HG02642 (cell line): ENCODE measurements around the gene DCLK3.

Experiments
- ATAC-seq: cut with Tn5 transposase; IDR thresholded peaks from one replicate; pipeline ENCODE4 v1.9.1; 2021; ENCODE audit warnings: mild to moderate bottlenecking; ENCODE audit not compliant: unreplicated experiment, poor library complexity

DCLK3 gene

DNA sequence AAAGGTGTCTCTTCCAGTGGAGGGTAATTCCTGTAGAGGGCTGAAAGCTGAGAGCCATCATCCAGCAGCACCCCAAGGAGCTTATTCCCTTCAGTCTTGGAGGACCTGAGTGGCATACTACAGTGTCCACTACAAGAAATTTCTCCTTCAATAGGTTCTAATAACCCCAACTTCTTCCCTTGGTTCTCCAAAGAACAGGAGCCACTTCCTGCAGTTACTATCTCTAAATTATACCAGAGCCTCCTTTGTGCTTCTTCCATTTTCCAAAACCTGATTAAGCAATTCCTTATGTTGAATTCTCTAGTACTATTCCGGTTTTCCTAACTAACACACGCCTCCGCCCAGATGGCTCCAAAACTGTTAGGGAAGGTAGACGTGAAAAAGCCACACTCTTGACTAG is 50.4 kb downstream of the DCLK3 start:
- ATAC-seq = no peak

DNA sequence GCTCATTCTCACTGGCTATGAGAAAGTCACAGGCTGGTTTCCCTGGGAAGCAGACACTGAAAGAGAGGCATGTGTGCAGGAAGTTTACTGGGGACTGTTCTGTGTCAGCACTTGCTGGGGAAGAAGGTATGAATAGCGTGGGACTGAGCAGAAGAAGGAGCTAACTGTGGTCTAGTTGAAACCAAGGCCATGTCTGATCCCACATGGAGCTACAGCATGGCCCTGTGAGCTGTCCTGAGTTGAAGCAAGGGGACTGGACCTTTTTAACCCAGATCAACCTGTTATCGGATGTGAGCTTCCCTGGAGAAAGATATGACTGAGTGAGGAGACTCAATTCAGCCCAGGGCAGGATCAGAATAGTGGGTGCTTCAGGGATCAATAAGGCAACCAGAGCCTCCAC is 53.7 kb downstream of the DCLK3 start:
- no peak for ATAC-seq

DNA sequence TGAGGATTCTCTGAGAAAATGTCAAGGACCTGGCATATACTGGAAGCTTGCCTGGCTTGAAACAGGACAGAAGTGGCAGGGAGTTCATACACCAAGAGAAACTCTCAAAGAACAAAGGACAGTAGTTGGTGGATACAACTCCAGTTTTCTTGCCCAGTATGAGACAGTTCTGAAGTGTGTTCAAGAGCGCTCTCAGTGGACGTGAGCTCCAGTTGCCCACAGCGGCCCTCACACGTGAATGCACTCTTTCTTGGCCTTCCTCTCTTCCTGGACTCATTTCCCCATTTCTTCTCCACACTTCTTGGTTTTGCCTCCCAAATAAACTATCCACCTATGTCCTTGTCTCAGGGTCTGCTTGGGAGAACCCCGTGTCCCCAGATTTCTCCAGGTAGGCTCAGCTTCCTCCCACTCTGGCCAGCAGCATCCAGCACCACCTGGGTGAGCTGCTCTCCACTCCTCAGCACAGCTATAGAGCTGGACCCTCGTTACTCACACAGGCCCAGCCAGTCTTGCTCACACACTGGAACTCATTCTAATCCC is 54.5 kb downstream of the DCLK3 start:
- ATAC-seq = no peak

DNA sequence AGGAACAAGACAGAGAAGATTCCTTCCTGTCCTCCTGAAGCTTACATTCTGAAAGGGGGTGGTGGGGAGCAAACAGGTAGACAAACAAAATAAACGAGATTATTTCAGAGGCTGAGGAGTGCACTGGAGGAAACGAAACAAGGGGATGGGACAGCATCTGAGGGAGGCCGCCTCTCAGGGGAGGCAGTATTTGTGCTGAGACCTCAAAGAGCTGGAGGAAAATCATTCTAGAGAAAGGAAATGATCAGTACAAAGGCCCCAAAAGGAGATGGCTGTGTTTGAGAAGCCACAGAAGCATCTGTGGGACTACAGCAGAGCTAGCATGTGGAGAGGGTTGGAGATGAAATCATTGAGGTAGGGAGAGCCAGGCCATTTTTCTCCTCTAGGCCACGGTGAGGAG is 55.1 kb downstream of the DCLK3 start:
- no peak for ATAC-seq

DNA sequence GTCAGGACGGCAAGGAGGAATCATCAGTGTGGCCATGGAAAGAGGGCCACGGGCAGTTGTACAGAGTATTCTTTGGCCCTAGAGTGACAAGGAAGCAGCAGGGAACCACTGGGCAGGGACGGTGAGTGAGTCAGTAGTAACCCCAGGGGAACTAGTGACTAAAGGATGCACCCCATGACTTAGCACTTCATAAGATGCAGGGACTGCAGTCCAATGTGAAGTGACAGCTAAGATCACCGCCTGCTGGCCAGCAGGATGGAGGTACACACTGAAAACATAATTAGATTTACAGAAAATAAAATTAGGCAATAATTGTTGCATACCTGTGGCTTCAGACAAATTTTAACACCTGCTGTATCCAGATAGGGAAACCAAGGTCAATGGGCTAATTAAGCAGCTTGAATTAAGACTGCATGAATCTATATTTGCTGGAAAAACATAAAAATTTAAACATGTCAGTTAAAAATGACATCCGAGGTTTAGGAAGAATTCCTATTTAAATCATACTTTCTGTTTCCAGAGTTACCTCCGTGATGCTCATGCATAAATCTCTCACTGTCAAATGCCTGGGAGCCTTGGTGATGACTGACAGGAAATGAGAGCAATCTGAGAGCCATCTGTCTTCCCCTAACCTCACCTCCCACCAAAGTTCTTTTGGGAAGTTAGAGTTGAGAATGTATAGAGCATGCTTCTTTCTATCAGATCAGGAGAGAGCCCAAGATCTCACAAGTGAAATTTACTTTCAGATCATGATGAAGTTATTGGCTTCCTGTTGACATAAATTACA is 56.5 kb downstream of the DCLK3 start:
- ATAC-seq = peak; percentile 77

DNA sequence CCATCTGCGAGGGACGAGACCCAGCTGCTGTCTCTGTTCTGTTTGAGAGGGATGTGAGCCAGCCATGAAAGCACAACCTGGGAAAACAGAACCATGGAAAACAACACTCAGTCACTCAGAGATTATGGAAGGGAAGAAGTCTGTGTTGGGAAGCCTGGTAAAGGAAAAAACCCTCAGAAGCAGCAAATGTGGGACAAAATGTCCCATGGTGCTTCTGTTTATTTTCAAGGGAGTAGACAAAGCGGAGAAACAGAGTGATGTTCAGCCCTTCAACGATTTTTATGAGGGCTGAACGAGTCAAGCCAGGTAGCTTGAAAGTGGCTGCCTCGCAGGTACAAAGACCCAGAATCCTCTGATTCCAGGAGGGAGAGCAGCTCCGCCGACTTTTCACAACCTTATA is 59.3 kb downstream of the DCLK3 start:
- no peak for ATAC-seq

DNA sequence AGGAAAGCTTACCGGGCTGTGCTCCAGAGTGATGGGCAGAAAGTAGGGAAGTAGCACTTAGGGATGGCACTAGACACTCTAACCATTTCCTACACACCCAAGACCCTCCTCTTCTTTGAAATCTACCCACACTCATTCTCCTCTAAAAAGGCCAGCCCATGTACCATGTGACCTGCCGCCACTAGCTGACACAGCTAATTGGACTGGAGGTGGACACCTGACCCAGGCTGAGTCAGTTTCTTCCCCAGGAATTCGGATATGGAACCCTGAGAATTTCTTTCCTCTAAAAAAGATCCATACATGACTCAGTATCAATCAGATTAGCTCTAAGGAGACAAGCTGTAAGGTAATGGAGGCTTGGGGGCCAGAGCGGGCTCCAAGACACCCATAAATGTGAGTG is 60.1 kb downstream of the DCLK3 start:
- ATAC-seq = no peak

DNA sequence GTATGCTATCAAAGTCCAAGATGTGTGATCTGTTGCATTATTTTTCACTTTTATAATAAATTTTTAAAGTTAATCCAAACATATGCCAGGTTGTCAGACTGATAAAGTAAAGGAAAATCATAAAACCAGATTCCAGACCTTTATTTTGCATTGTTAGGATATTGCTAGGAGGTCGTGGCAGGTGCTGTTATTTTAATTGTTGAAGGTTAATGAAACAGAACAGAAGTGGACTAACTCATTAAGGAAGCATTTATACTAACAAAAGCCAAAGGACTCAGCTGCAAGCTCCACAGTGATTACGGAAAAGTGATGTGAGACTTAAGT is 63.1 kb downstream of the DCLK3 start:
- ATAC-seq = no peak

DNA sequence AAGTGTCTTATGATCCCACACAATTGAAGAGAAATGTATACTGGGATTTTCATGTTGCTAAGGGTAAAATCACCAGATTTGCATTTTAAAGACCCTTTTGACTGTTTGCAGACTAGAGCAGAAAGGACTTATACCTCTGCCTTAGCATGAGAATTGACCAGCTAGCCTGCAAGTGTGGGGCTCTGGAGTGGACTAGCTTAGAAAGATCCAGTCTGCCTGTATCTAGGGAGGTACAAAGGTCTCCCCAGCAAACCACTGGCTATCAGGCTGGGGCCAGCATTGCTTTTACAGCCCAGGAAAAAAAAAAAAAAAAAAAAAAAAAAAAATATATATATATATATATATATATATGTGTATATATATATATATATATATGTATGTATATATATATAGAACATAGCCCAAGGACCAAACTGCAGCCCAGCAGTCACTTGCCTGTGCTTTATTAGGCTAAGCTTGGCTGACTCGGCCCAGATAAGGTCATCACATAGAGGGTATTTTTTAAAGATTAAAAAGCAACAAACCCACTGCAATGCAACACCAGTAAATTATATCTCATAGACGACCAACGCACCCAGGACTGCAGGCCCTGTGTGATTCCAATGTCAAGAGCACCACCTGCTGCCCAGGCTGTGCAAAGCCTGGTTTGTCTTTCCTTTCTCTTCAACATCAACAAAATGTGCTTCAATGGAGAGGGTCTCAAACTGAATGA is 63.7 kb downstream of the DCLK3 start:
- peak; percentile 85 for ATAC-seq

DNA sequence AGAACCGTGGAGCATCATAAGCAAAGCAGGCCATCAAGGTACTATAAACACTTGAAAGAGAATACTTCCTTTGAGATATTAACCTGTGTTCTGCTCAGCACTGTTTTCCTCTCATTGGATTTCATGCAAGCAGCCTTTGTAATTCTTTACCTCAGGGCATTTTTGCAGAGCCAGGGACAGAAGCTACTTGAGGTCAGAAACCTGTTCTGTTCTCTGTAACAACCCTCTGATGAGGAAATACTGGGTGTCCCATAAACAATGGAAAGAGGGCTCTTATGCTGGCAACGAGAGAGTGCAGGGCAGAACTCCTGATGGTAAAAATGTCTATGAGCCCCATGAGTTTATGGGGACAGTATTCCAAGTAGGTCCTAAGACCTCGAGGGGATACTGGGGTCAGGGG is 66.0 kb downstream of the DCLK3 start:
- ATAC-seq = no peak

DNA sequence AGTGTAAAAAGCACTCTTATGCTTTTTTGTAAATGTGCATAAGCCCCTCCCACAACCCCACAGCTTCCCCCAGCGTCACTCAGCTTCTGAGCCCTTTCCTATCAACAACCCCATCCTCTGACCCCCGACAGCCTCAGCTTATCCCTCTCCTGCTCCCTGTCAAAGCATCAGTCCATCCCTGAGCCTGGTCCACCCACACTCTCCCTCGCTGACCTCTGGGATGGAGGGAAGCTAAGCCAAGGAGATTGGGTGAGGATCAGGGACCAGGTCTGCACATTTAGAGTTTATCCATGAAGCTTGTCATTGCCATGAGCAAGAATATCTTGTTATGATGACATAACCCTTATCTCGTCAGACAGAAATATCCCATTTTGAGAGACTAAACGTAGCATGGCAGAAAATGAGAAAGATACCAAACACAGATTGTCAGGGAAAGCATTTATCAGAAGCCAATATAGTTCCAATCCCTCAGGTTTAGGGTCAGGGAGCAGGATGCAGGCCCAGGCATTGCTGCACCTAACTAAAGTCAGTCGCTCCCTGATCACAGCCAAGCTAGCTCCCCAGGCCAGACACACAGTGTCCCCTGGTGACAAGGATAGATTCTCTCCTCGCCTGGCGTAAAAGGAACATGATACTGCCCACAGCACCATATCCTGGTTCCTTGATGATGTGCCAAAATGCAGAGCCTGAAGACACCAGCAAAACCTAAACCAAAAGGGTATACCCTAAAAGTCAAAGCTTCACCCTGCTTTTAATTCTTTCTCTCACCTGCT is 66.9 kb downstream of the DCLK3 start:
- ATAC-seq = no peak

DNA sequence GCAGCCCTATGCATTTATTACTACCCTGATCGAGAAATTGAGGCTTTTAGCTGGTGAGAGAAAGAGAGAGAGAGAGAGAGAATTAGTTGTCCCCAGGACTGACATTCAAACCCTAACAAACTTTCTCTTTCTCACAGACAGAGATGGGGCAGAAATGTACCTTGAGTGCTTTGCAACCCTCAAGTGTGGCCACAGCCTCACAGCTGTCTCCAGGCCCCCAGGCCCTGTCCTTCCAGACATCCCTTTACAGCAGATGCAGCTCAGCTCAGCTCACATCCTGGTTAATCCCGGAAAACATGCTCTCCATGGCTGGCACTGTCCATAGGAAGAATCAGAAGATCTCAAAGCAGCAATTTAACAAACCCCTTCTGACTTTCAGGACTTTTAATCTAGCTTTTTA is 67.6 kb downstream of the DCLK3 start:
- no peak for ATAC-seq

DNA sequence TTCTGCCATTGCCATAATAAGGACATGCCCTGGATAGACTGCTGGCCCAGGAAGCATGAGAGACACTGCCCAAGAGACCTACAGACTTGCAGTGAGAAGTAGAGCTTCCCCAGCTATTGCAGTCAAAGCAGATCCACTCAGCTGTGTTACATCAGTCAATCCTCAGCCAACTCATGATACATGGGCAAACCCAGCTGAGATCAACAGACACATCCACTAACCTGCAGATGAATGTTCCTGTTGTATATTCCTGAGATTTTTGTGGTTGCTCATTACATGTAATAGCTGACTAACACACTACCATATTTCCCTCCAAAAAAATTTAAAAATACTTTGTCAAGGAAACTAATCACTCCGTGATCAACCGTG is 68.6 kb downstream of the DCLK3 start:
- ATAC-seq = no peak

DNA sequence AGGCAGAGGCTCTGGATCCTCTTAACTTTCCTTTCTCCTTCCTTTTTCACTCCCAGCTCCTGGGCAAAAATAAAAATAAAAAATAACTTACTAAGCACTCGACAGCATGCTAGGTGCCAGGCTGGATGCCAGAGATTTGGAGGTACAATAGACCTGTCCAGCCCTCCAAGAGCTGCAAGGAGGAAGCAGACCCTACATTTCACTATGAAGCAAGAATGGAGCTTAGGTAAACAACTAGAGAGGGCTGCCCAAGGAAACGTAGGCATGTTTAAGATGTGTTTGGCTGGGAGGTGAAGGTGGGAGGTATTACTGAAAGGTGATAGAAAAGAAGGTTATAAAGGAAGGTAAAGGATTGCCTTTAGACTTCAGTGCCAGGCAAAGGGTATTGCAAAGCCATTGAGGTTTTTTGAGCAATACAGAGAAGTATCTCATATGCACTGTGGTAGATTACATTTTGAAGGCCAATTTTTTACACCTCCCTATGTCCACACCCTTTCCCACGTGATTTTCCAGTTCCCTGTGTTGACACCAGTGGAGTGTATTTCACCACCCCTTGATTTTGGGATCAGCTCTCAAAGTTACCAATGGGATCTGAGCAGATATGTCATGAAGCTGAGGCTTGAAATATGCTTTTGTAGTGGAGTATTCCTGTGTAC is 69.1 kb downstream of the DCLK3 start:
- no peak for ATAC-seq

DNA sequence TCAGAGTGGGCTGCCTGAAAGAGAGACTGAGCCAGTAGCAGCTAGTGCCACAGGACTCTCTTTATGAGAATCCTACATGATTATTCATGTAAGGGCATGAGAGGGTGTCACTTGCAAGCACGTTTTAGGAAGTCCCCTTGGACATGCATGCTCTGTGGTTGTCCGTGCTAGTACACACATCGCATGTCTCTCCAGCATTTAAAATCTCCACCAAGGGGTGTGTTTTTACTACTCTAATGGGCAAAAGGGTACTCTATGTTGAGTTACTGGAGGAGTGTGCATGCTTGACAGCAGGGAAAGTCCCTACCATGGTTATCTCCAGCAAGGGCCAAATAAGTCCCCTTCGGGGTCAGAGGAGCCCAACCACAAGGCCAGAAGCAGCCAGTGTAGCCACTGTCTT is 70.7 kb downstream of the DCLK3 start:
- ATAC-seq = peak; percentile 70

DNA sequence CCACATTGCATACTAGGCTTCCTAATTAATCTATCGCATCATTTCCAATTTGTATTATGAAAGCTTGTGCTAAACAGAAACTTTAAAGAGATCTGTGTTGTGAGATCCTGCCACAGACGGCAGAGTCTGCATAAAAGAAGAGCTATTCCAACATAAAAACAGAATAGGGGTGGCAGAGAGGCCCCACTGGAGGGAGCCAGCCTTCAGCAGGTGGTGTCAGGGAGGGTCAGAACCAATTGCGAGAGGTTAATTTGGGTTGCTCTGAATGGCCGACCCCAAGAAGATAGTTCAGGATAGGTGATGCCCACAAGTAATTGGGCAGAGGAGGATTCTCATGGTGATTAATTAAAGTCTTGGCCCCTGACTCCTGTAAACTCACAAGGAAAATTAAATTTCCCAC is 74.8 kb downstream of the DCLK3 start:
- no peak for ATAC-seq

DNA sequence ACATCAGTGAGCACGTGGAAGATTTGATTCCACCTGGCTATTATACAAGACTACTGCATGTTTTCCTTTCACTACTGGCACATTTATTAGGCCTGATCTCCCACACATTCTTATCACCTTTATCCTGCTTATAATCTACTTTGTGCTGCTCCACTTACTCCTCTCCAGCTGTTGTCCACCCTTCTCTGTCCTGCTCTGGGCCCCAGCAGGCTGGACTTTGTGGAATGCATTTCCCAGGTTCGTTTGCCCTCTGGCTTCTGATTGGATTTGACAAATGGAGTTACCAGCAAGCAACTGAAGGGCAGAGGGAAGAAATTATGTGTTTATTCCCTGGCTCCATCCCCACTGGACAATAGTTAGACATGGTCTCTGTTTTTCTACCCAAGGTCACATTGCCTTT is 75.5 kb downstream of the DCLK3 start:
- ATAC-seq = no peak

DNA sequence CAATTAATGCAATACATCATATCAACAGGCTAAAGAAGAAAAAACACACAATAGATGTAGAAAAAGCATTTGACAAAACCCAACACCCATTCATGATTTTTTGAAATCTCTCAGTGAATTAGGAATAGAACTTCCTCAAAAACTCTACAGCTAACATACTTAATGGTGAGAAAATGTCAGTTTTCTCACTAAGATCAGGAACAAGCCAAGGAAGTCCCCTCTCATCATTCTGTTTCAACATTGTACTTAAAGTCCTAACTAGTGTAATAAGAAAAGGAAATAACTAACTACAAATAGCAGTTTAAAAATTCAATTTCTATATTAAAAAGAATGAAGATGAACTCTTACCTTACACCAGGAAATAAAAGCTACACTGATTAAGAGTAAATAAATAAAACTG is 77.8 kb downstream of the DCLK3 start:
- no peak for ATAC-seq

DNA sequence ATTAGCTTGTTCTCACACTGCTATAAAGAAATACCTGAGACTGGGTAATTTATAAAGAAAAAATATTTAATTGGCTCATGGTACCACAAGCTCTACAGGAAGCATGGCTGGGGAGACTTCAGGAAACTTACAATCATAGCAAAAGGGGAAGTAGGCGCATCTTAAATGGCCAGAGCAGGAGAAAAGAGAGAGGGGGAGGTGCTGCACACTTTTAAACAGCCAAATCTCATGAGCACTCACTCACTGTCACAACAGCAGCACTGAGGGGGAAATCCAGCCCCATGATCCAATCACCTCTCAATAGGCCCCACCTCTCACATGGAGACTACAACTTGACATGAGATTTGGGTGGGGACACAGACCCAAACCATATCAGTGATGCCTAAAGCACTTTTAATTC is 82.5 kb downstream of the DCLK3 start:
- no peak for ATAC-seq

DNA sequence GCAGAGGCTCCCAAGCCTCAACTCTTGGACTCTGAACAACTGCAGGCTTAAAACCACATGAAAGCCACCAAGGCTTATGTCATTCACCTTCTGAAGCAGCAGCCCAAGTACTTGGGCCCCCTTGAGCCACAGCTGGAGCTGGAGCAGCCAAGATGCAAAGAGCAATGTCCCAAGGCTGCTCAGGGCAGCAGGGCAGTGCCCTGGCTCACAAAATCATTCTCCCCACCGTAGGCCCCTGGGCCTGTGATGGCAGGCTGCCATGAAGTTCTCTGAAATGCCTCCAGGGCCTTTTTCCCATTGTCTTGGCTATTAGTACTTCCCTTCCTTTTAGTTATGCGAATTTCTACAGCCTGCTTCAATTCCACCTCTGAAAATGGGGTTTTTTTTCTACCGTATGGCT is 83.4 kb downstream of the DCLK3 start:
- no peak for ATAC-seq
